Activated CD8-positive, alpha-beta memory T cell treated with anti-CD3 and anti-CD28 coated beads, Interleukin-2, amount 10 ng/mL, durations not matched to agents 7 days and 5 days (primary cell): ENCODE results near the gene ADAMTS14. TPM values are rescaled to one million over a fixed set of nuclear protein-coding genes. Genes with fewer than 3 reads are reported as not detected.

Experiments used
- ATAC-seq: fragments of 150-1000 bp; cut with Tn5 transposase; one replicate; pipeline ENCODE4 v1.10.0; 2021; ENCODE audit warnings: moderate library complexity
- CTCF ChIA-PET: fragments of 350-600 bp; sonication (Branson Sonifier 250); formaldehyde crosslinking; loops from one replicate; lab custom pipeline; 2021; ENCODE audit warnings: antibody characterized with exemption; lab: Charles Lee
- DNase-seq: peaks from one replicate; pipeline ENCODE4 v3.0.0-alpha.2; 2020
- H3K27ac Mint-ChIP-seq: one replicate; pipeline ENCODE4 v1.8.0; 2021; ENCODE audit warnings: mild to moderate bottlenecking, mixed read lengths
- H3K27me3 Mint-ChIP-seq: one replicate; pipeline ENCODE4 v1.8.0; 2021; ENCODE audit warnings: mixed read lengths
- H3K36me3 Mint-ChIP-seq: one replicate; pipeline ENCODE4 v1.8.0; 2021; ENCODE audit warnings: mild to moderate bottlenecking, mixed read lengths
- H3K4me1 Mint-ChIP-seq: one replicate; pipeline ENCODE4 v1.8.0; 2021; ENCODE audit warnings: mixed read lengths
- H3K4me3 Mint-ChIP-seq: one replicate; pipeline ENCODE4 v1.8.0; 2021; ENCODE audit warnings: mild to moderate bottlenecking, moderate library complexity, mixed read lengths
- H3K9me3 Mint-ChIP-seq: one replicate; pipeline ENCODE4 v1.8.0; 2022; ENCODE audit warnings: low read depth, mixed read lengths
- total RNA-seq, 2 experiments: library from RNA; stranded (reverse); gene quantifications; one replicate each; pipeline ENCODE4 v1.2.3, GENCODE V29; 2021

The ADAMTS14 gene
- total RNA-seq, 2 experiments from 2014 or later, result 0.15 to 0.19 TPM

- peaks cover 23% of the 10 kb centered on the region for H3K9me3 Mint-ChIP-seq
- CTCF ChIA-PET, result no interaction called here
- ATAC-seq, result no peak
- H3K4me3 Mint-ChIP-seq, result no peak overlapping the region
- peaks cover 2% of the 10 kb centered on the region for H3K4me1 Mint-ChIP-seq
- no peak overlapping the region for H3K27ac Mint-ChIP-seq
- peaks cover 13% of the 10 kb centered on the region for H3K36me3 Mint-ChIP-seq
- H3K27me3 Mint-ChIP-seq, result peaks cover 10% of the 10 kb centered on the region
- DNase-seq, result no peak
These were observed 25.2 kb upstream of the ADAMTS14 start for GRCh38 chr10:70647086-70647485.

- Mint-ChIP-seq H3K4me3 (no peak overlapping the region), H3K4me1 (peaks cover 2% of the 10 kb centered on the region), H3K9me3 (peaks cover 23% of the 10 kb centered on the region), H3K36me3 (peaks cover 16% of the 10 kb centered on the region), H3K27me3 (peaks cover 3% of the 10 kb centered on the region), H3K27ac (no peak overlapping the region)
- DNase-seq, result no peak
- CTCF ChIA-PET, result no interaction called here
- ATAC-seq, result no peak
These were observed 23.9 kb upstream of the ADAMTS14 start for GRCh38 chr10:70648427-70648826.

GRCh38 chr10:70649526-70649925, 22.8 kb upstream of the ADAMTS14 start:
- CTCF ChIA-PET, result no interaction called here
- Mint-ChIP-seq H3K9me3 (peaks cover 23% of the 10 kb centered on the region), H3K4me1 (peaks cover 2% of the 10 kb centered on the region), H3K27ac (no peak overlapping the region), H3K4me3 (no peak overlapping the region), H3K36me3 (peaks cover 16% of the 10 kb centered on the region), H3K27me3 (peaks cover 2% of the 10 kb centered on the region)
- DNase-seq, result no peak
- ATAC-seq, result no peak

- H3K27me3 Mint-ChIP-seq, result no peaks in the 10 kb centered on the region
- CTCF ChIA-PET, result no interaction called here
These were observed 22.2 kb upstream of the ADAMTS14 start for GRCh38 chr10:70650104-70650503.

GRCh38 chr10:70650718-70651117, 21.6 kb upstream of the ADAMTS14 start:
- CTCF ChIA-PET, result no interaction called here
- Mint-ChIP-seq H3K9me3 (peaks cover 23% of the 10 kb centered on the region), H3K4me1 (peaks cover 2% of the 10 kb centered on the region), H3K36me3 (peaks cover 16% of the 10 kb centered on the region), H3K27ac (no peak overlapping the region), H3K27me3 (no peaks in the 10 kb centered on the region), H3K4me3 (no peak overlapping the region)
- DNase-seq, result no peak
- no peak for ATAC-seq

More at GRCh38 chr10:70650104-70650503, 22.2 kb upstream of the ADAMTS14 start:
- Mint-ChIP-seq H3K9me3 (peaks cover 23% of the 10 kb centered on the region), H3K4me3 (no peak overlapping the region), H3K36me3 (peaks cover 16% of the 10 kb centered on the region), H3K4me1 (peaks cover 2% of the 10 kb centered on the region), H3K27ac (no peak overlapping the region)
- ATAC-seq (no peak), DNase-seq (no peak)

- Mint-ChIP-seq H3K27ac (no peak overlapping the region), H3K36me3 (peaks cover 16% of the 10 kb centered on the region), H3K4me1 (peaks cover 11% of the 10 kb centered on the region), H3K4me3 (no peak overlapping the region), H3K27me3 (no peaks in the 10 kb centered on the region), H3K9me3 (peaks cover 23% of the 10 kb centered on the region)
- CTCF ChIA-PET, result interaction anchor here (1.0 kb wide), 1 partner anchor 93 kb away, joined by 3 read pairs; no protein-coding TSS in a partner anchor
- DNase-seq, result no peak
- ATAC-seq, result no peak
These were observed 20.6 kb upstream of the ADAMTS14 start for GRCh38 chr10:70651661-70652060.

GRCh38 chr10:70652761-70653657, 19.3 kb upstream of the ADAMTS14 start:
- peaks cover 16% of the 10 kb centered on the region for H3K36me3 Mint-ChIP-seq
- peaks cover 16% of the 10 kb centered on the region for H3K4me1 Mint-ChIP-seq

GRCh38 chr10:70655316-70655715, 17.0 kb upstream of the ADAMTS14 start:
- ATAC-seq, result no peak
- H3K27ac Mint-ChIP-seq, result no peak overlapping the region
- CTCF ChIA-PET, result no interaction called here
- DNase-seq, result no peak
- peaks cover 12% of the 10 kb centered on the region for H3K36me3 Mint-ChIP-seq
- H3K9me3 Mint-ChIP-seq, result peaks cover 6% of the 10 kb centered on the region
- H3K27me3 Mint-ChIP-seq, result peaks cover 8% of the 10 kb centered on the region
- H3K4me3 Mint-ChIP-seq, result no peak overlapping the region
- H3K4me1 Mint-ChIP-seq, result peaks cover 14% of the 10 kb centered on the region

More at GRCh38 chr10:70652761-70653657, 19.3 kb upstream of the ADAMTS14 start:
- no peak overlapping the region for H3K27ac Mint-ChIP-seq
- H3K9me3 Mint-ChIP-seq, result peaks cover 18% of the 10 kb centered on the region
- no peaks in the 10 kb centered on the region for H3K27me3 Mint-ChIP-seq
- H3K4me3 Mint-ChIP-seq, result no peak overlapping the region
- ATAC-seq (no peak), DNase-seq (no peak)
- CTCF ChIA-PET, result interaction anchor here (1.0 to 1.2 kb wide), 3 partner anchors 10 to 94 kb away, joined by 3 to 6 read pairs (median 3); no protein-coding TSS in a partner anchor

GRCh38 chr10:70656489-70656888, 15.8 kb upstream of the ADAMTS14 start:
- Mint-ChIP-seq H3K27ac (peak overlapping the region; percentile 2), H3K27me3 (peaks cover 11% of the 10 kb centered on the region), H3K9me3 (peaks cover 3% of the 10 kb centered on the region), H3K4me3 (no peak overlapping the region), H3K36me3 (peaks cover 11% of the 10 kb centered on the region), H3K4me1 (peaks cover 14% of the 10 kb centered on the region)
- CTCF ChIA-PET, result interaction anchor here (0.9 kb wide), 1 partner anchor 37 kb away, joined by 3 read pairs; no protein-coding TSS in a partner anchor
- DNase-seq, result peak; percentile 66
- peak; percentile 94 for ATAC-seq

GRCh38 chr10:70657041-70657440, 15.3 kb upstream of the ADAMTS14 start:
- ATAC-seq (no peak), DNase-seq (no peak)
- CTCF ChIA-PET, result interaction anchor here (0.9 kb wide), 1 partner anchor 38 kb away, joined by 3 read pairs; no protein-coding TSS in a partner anchor
- Mint-ChIP-seq H3K4me3 (no peak overlapping the region), H3K4me1 (peaks cover 14% of the 10 kb centered on the region), H3K27ac (no peak overlapping the region), H3K27me3 (peaks cover 11% of the 10 kb centered on the region), H3K36me3 (peaks cover 8% of the 10 kb centered on the region), H3K9me3 (no peaks in the 10 kb centered on the region)

- H3K4me1 Mint-ChIP-seq, result peaks cover 14% of the 10 kb centered on the region
- peaks cover 4% of the 10 kb centered on the region for H3K36me3 Mint-ChIP-seq
- H3K9me3 Mint-ChIP-seq, result no peaks in the 10 kb centered on the region
- ATAC-seq (no peak), DNase-seq (no peak)
- H3K27ac Mint-ChIP-seq, result no peak overlapping the region
- H3K27me3 Mint-ChIP-seq, result peaks cover 14% of the 10 kb centered on the region
- no peak overlapping the region for H3K4me3 Mint-ChIP-seq
- CTCF ChIA-PET, result interaction anchor here (0.7 to 1.1 kb wide), 2 partner anchors 56 to 100 kb away, joined by 3 to 6 read pairs; partner anchors contain the start of gene PRF1
These were observed 13.6 kb upstream of the ADAMTS14 start for GRCh38 chr10:70658582-70659136.

GRCh38 chr10:70659306-70659705, 13.0 kb upstream of the ADAMTS14 start:
- peaks cover 4% of the 10 kb centered on the region for H3K36me3 Mint-ChIP-seq
- CTCF ChIA-PET, result no interaction called here
- DNase-seq (no peak), ATAC-seq (no peak)
- H3K9me3 Mint-ChIP-seq, result no peaks in the 10 kb centered on the region
- H3K4me3 Mint-ChIP-seq, result no peak overlapping the region
- peaks cover 14% of the 10 kb centered on the region for H3K4me1 Mint-ChIP-seq
- no peak overlapping the region for H3K27ac Mint-ChIP-seq
- peaks cover 14% of the 10 kb centered on the region for H3K27me3 Mint-ChIP-seq

GRCh38 chr10:70660722-70661121, 11.6 kb upstream of the ADAMTS14 start:
- peaks cover 4% of the 10 kb centered on the region for H3K36me3 Mint-ChIP-seq
- peaks cover 18% of the 10 kb centered on the region for H3K4me1 Mint-ChIP-seq
- CTCF ChIA-PET, result interaction anchor here (0.6 to 0.7 kb wide), 2 partner anchors 49 to 111 kb away, joined by 3 read pairs; no protein-coding TSS in a partner anchor
- H3K4me3 Mint-ChIP-seq, result no peak overlapping the region
- H3K27ac Mint-ChIP-seq, result no peak overlapping the region
- ATAC-seq, result no peak
- DNase-seq, result no peak
- peaks cover 14% of the 10 kb centered on the region for H3K27me3 Mint-ChIP-seq
- no peaks in the 10 kb centered on the region for H3K9me3 Mint-ChIP-seq
